ENCODE results near the gene HEY2. TPM values are rescaled to one million over a fixed set of nuclear protein-coding genes. Genes with fewer than 3 reads are reported as not detected.

The HEY2 gene
- total RNA-seq, 2 experiments from 2014 or later: not detected

- no peak for DNase-seq
- Mint-ChIP-seq H3K9me3 (no peaks in the 10 kb centered on the region), H3K36me3 (no peaks in the 10 kb centered on the region), H3K4me1 (peaks cover 37% of the 10 kb centered on the region), H3K4me3 (peak overlapping the region; percentile 80), H3K27ac (no peak overlapping the region), H3K27me3 (peaks cover 60% of the 10 kb centered on the region)
Observed at GRCh38 chr6:125750692-125751333, 1.4 kb downstream of the HEY2 start.

GRCh38 chr6:125751334-125751916 lies 2.0 kb downstream of the HEY2 start:
- Mint-ChIP-seq H3K27ac (no peak overlapping the region), H3K27me3 (peaks cover 54% of the 10 kb centered on the region), H3K9me3 (no peaks in the 10 kb centered on the region), H3K36me3 (no peaks in the 10 kb centered on the region), H3K4me1 (peaks cover 34% of the 10 kb centered on the region), H3K4me3 (no peak overlapping the region)
- DNase-seq: no peak

- DNase-seq: no peak
- Mint-ChIP-seq H3K9me3 (no peaks in the 10 kb centered on the region), H3K4me1 (peaks cover 26% of the 10 kb centered on the region), H3K27ac (no peak overlapping the region), H3K27me3 (peaks cover 46% of the 10 kb centered on the region), H3K36me3 (no peaks in the 10 kb centered on the region), H3K4me3 (no peak overlapping the region)
Observed at GRCh38 chr6:125752773-125753172, 3.3 kb downstream of the HEY2 start.

- Mint-ChIP-seq H3K9me3 (no peaks in the 10 kb centered on the region), H3K27ac (no peak overlapping the region), H3K4me1 (peaks cover 24% of the 10 kb centered on the region), H3K4me3 (no peak overlapping the region), H3K36me3 (no peaks in the 10 kb centered on the region), H3K27me3 (peaks cover 40% of the 10 kb centered on the region)
- DNase-seq: no peak
Observed at GRCh38 chr6:125753218-125753936, 3.9 kb downstream of the HEY2 start.

- DNase-seq: no peak
- H3K9me3 Mint-ChIP-seq: no peaks in the 10 kb centered on the region
- no peak overlapping the region for H3K27ac Mint-ChIP-seq
- no peak overlapping the region for H3K4me3 Mint-ChIP-seq
- peaks cover 19% of the 10 kb centered on the region for H3K4me1 Mint-ChIP-seq
- peaks cover 35% of the 10 kb centered on the region for H3K27me3 Mint-ChIP-seq
- no peaks in the 10 kb centered on the region for H3K36me3 Mint-ChIP-seq
Observed at GRCh38 chr6:125753937-125754259, 4.5 kb downstream of the HEY2 start.

GRCh38 chr6:125754566-125754965 lies 5.1 kb downstream of the HEY2 start:
- H3K4me3 Mint-ChIP-seq: no peak overlapping the region
- H3K9me3 Mint-ChIP-seq: no peaks in the 10 kb centered on the region
- H3K4me1 Mint-ChIP-seq: peaks cover 19% of the 10 kb centered on the region
- no peaks in the 10 kb centered on the region for H3K36me3 Mint-ChIP-seq
- peaks cover 42% of the 10 kb centered on the region for H3K27me3 Mint-ChIP-seq
- DNase-seq: no peak
- no peak overlapping the region for H3K27ac Mint-ChIP-seq

GRCh38 chr6:125759184-125759902 lies 9.9 kb downstream of the HEY2 start:
- H3K27me3 Mint-ChIP-seq: peaks cover 16% of the 10 kb centered on the region
- H3K36me3 Mint-ChIP-seq: no peaks in the 10 kb centered on the region
- H3K9me3 Mint-ChIP-seq: no peaks in the 10 kb centered on the region
- H3K4me1 Mint-ChIP-seq: no peaks in the 10 kb centered on the region
- DNase-seq: no peak
- H3K27ac Mint-ChIP-seq: no peak overlapping the region
- H3K4me3 Mint-ChIP-seq: no peak overlapping the region

GRCh38 chr6:125759959-125760457 lies 10.6 kb downstream of the HEY2 start:
- DNase-seq: no peak
- Mint-ChIP-seq H3K36me3 (no peaks in the 10 kb centered on the region), H3K4me3 (no peak overlapping the region), H3K27me3 (peaks cover 13% of the 10 kb centered on the region), H3K27ac (no peak overlapping the region), H3K4me1 (no peaks in the 10 kb centered on the region), H3K9me3 (no peaks in the 10 kb centered on the region)

GRCh38 chr6:125764121-125764671 lies 14.8 kb downstream of the HEY2 start:
- Mint-ChIP-seq H3K27me3 (peaks cover 28% of the 10 kb centered on the region), H3K36me3 (no peaks in the 10 kb centered on the region), H3K4me1 (no peaks in the 10 kb centered on the region), H3K4me3 (no peak overlapping the region), H3K27ac (no peak overlapping the region), H3K9me3 (no peaks in the 10 kb centered on the region)
- no peak for DNase-seq

GRCh38 chr6:125765944-125766343 lies 16.5 kb downstream of the HEY2 start:
- no peak overlapping the region for H3K4me3 Mint-ChIP-seq
- no peak for DNase-seq
- no peaks in the 10 kb centered on the region for H3K9me3 Mint-ChIP-seq
- H3K27ac Mint-ChIP-seq: no peak overlapping the region
- H3K27me3 Mint-ChIP-seq: peaks cover 23% of the 10 kb centered on the region
- no peaks in the 10 kb centered on the region for H3K4me1 Mint-ChIP-seq
- H3K36me3 Mint-ChIP-seq: no peaks in the 10 kb centered on the region

GRCh38 chr6:125766641-125767040 lies 17.2 kb downstream of the HEY2 start:
- Mint-ChIP-seq H3K27ac (no peak overlapping the region), H3K9me3 (no peaks in the 10 kb centered on the region), H3K36me3 (no peaks in the 10 kb centered on the region), H3K4me3 (no peak overlapping the region), H3K4me1 (no peaks in the 10 kb centered on the region), H3K27me3 (peaks cover 20% of the 10 kb centered on the region)
- DNase-seq: no peak

- Mint-ChIP-seq H3K36me3 (no peaks in the 10 kb centered on the region), H3K4me3 (no peak overlapping the region), H3K4me1 (peaks cover 7% of the 10 kb centered on the region), H3K9me3 (no peaks in the 10 kb centered on the region), H3K27ac (no peak overlapping the region), H3K27me3 (peaks cover 25% of the 10 kb centered on the region)
- DNase-seq: no peak
Observed at GRCh38 chr6:125769147-125769783, 19.8 kb downstream of the HEY2 start.

GRCh38 chr6:125773387-125774341 lies 24.2 kb downstream of the HEY2 start:
- Mint-ChIP-seq H3K4me3 (no peak overlapping the region), H3K27me3 (peaks cover 7% of the 10 kb centered on the region), H3K36me3 (no peaks in the 10 kb centered on the region), H3K27ac (no peak overlapping the region), H3K4me1 (peaks cover 7% of the 10 kb centered on the region), H3K9me3 (no peaks in the 10 kb centered on the region)
- DNase-seq: no peak
